HCT116 (cell line): ENCODE data around the gene IL19. TPM values are rescaled to one million over a fixed set of nuclear protein-coding genes. Genes with fewer than 3 reads are reported as not detected.

ENCODE experiments used
- ATAC-seq: fragments of 200-7000 bp; cut with Tn5 transposase; 2 replicates; pipeline ENCODE4 v1.9.1; 2020; ENCODE audit warnings: mild to moderate bottlenecking, moderate library complexity
- BruUV-seq: library from RNA; stranded (reverse); fragments of 400-500 nt; replicated peaks from 2 replicates; lab custom pipeline; 2021; lab: Mats Ljungman, UMichigan
- CTCF ChIA-PET: fragments of 300-600 bp; sonication (Branson Sonifier 250); formaldehyde crosslinking; loops from one replicate; lab custom pipeline; 2021; ENCODE audit warnings: antibody characterized with exemption; lab: Charles Lee
- POLR2A ChIA-PET: fragments of 300-600, 350-600 bp; sonication (Branson Sonifier 250); formaldehyde crosslinking; loops from one replicate; lab custom pipeline; 2021; ENCODE audit warnings: antibody characterized with exemption; lab: Charles Lee
- RAD21 ChIA-PET, 2 experiments: fragments of 300-600 bp; sonication (Branson Sonifier 250); formaldehyde crosslinking; loops; one replicate each; lab custom pipeline; 2023; ENCODE audit warnings: low total read pairs in 2 of 2; ENCODE audit not compliant: uncharacterized antibody in 2 of 2, unreplicated experiment in 2 of 2, low non-redundant PET in 1 of 2; lab: Charles Lee
- DNase-seq: peaks from one replicate; pipeline ENCODE4 v3.0.0-alpha.2; 2010; ENCODE audit warnings: low read depth, low spot score
- H2AFZ ChIP-seq: fragments of 200-600 bp; shearing (Covaris generic), sonication (generic); 2 replicates; pipeline ENCODE4 v1.6.1; 2017; ENCODE audit warnings: low read depth, mixed run types, mixed read lengths, antibody characterized with exemption, low read length; ENCODE audit not compliant: poor library complexity, severe bottlenecking
- H3K27ac ChIP-seq: 2 replicates; pipeline ENCODE4 v1.5.1; 2012; ENCODE audit warnings: low read depth, low read length
- H3K27me3 ChIP-seq: fragments of 200-600 bp; sonication (generic); 2 replicates; pipeline ENCODE4 v1.6.1; 2016; ENCODE audit warnings: mixed run types, low read length, mixed read lengths; ENCODE audit not compliant: insufficient read depth
- H3K36me3 ChIP-seq, 2 experiments: fragments of 200-500 bp in 1 of 2; fragments of 200-600 bp in 1 of 2; sonication (Bioruptor generic) in 1 of 2; sonication (generic) in 1 of 2; 2 replicates each; pipeline versions ENCODE4 v1.5.1 to v1.6.1; 2014 to 2016; ENCODE audit warnings: low read length in 2 of 2, inconsistent platforms in 1 of 2, mixed read lengths in 1 of 2, mixed run types in 1 of 2; ENCODE audit not compliant: insufficient read depth in 2 of 2, control insufficient read depth in 1 of 2
- H3K4me1 ChIP-seq, 2 experiments: fragments of 200-600 bp in 1 of 2; sonication (generic) in 1 of 2; 2 replicates each; pipeline versions ENCODE4 v1.5.1 to v1.6.1; 2012 to 2017; ENCODE audit warnings: low read length in 2 of 2, inconsistent platforms in 1 of 2, mild to moderate bottlenecking in 1 of 2, mixed read lengths in 1 of 2, mixed run types in 1 of 2, moderate library complexity in 1 of 2; ENCODE audit not compliant: insufficient read depth in 2 of 2, control insufficient read depth in 1 of 2
- H3K4me2 ChIP-seq: fragments of 200-600 bp; sonication (generic); 2 replicates; pipeline ENCODE4 v1.6.1; 2017; ENCODE audit warnings: mixed run types, low read length, mixed read lengths
- H3K4me3 ChIP-seq, 2 experiments: fragments of 200-600 bp in 1 of 2; sonication (generic) in 1 of 2; replicated peaks in 1 of 2; 2 replicates each; pipeline ENCODE4 v1.5.1; 2011 to 2016; ENCODE audit warnings: low read length in 2 of 2, control low read depth in 1 of 2, low read depth in 1 of 2, mild to moderate bottlenecking in 1 of 2, mixed read lengths in 1 of 2, mixed run types in 1 of 2
- H3K79me2 ChIP-seq: fragments of 200-600 bp; sonication (generic); 2 replicates; pipeline ENCODE4 v1.6.1; 2017; ENCODE audit warnings: mild to moderate bottlenecking, mixed run types, low read length, moderate library complexity, mixed read lengths; ENCODE audit not compliant: insufficient read depth
- H3K9ac ChIP-seq: fragments of 200-600 bp; sonication (generic); 2 replicates; pipeline ENCODE4 v1.6.1; 2016; ENCODE audit warnings: low read length, mixed read lengths
- H3K9me2 ChIP-seq: fragments of 200-600 bp; sonication (generic), shearing (Covaris generic); 2 replicates; pipeline ENCODE4 v1.6.1; 2017; ENCODE audit warnings: mixed run types, mild to moderate bottlenecking, moderate library complexity; ENCODE audit not compliant: insufficient read depth
- H3K9me3 ChIP-seq, 2 experiments: fragments of 200-500 bp in 1 of 2; fragments of 200-600 bp in 1 of 2; sonication (Bioruptor generic) in 1 of 2; sonication (generic) in 1 of 2; 2 replicates each; pipeline ENCODE4 v1.6.1; 2014 to 2017; ENCODE audit warnings: low read length in 2 of 2, mixed read lengths in 2 of 2, inconsistent platforms in 1 of 2, low read depth in 1 of 2, mild to moderate bottlenecking in 1 of 2, mixed run types in 1 of 2, moderate library complexity in 1 of 2; ENCODE audit not compliant: control insufficient read depth in 1 of 2, insufficient read depth in 1 of 2
- H4K20me1 ChIP-seq: fragments of 200-600 bp; sonication (generic), shearing (Covaris generic); 2 replicates; pipeline ENCODE4 v1.6.1; 2017; ENCODE audit warnings: mixed run types, mild to moderate bottlenecking, moderate library complexity; ENCODE audit not compliant: insufficient read depth
- ATF3 ChIP-seq: IDR thresholded peaks from 2 replicates; pipeline ENCODE4 v1.6.1; 2012
- CBX3 ChIP-seq: IDR thresholded peaks from 2 replicates; pipeline ENCODE4 v1.6.1; 2012; ENCODE audit warnings: low read depth
- CEBPB ChIP-seq: IDR thresholded peaks from 2 replicates; pipeline ENCODE4 v1.6.1; 2012; ENCODE audit warnings: low read depth
- CTCF ChIP-seq, 3 experiments: fragments of 200-600 bp in 1 of 3; sonication (generic) in 1 of 3; IDR thresholded peaks in 2 of 3; conservative IDR thresholded peaks in 1 of 3; 2 replicates each; pipeline ENCODE4 v1.5.1; 2012 to 2017; ENCODE audit warnings: low read depth in 2 of 3, low read length in 2 of 3, antibody characterized with exemption in 1 of 3, borderline replicate concordance in 1 of 3, control low read depth in 1 of 3, mild to moderate bottlenecking in 1 of 3, mixed read lengths in 1 of 3, mixed run types in 1 of 3, moderate library complexity in 1 of 3; ENCODE audit not compliant: insufficient read depth in 1 of 3
- EGR1 ChIP-seq: IDR thresholded peaks from 2 replicates; pipeline ENCODE4 v1.6.1; 2012; ENCODE audit warnings: low read depth
- ELF1 ChIP-seq: IDR thresholded peaks from 2 replicates; pipeline ENCODE4 v1.6.1; 2012; ENCODE audit warnings: low read depth, borderline replicate concordance
- EZH2 ChIP-seq: fragments of 200-600 bp; sonication (generic); IDR thresholded peaks from 2 replicates; pipeline ENCODE4 v1.6.1; 2017; ENCODE audit warnings: antibody characterized with exemption, mixed run types
- EZH2phosphoT487 ChIP-seq: fragments of 200-600 bp; IDR thresholded peaks from 2 replicates; pipeline ENCODE4 v1.6.1; 2018; ENCODE audit warnings: antibody characterized with exemption, borderline replicate concordance
- FOSL1 ChIP-seq: IDR thresholded peaks from 2 replicates; pipeline ENCODE4 v1.6.1; 2012; ENCODE audit warnings: low read depth
- JUND ChIP-seq: IDR thresholded peaks from 2 replicates; pipeline ENCODE4 v1.6.1; 2012
- POLR2A ChIP-seq: IDR thresholded peaks from 2 replicates; pipeline ENCODE4 v1.7.0; 2011; ENCODE audit warnings: borderline replicate concordance; ENCODE audit not compliant: insufficient read depth, insufficient read length; ENCODE audit errors: extremely low read depth
- POLR2AphosphoS5 ChIP-seq: IDR thresholded peaks from 2 replicates; pipeline ENCODE4 v1.6.1; 2011; ENCODE audit warnings: mild to moderate bottlenecking, low read depth, low read length, moderate library complexity
- RAD21 ChIP-seq: IDR thresholded peaks from 2 replicates; pipeline ENCODE4 v1.6.1; 2012; ENCODE audit warnings: low read depth, mild to moderate bottlenecking
- SIN3A ChIP-seq: IDR thresholded peaks from 2 replicates; pipeline ENCODE4 v1.6.1; 2012; ENCODE audit warnings: low read depth
- SP1 ChIP-seq: IDR thresholded peaks from 2 replicates; pipeline ENCODE4 v1.6.1; 2012; ENCODE audit warnings: low read depth
- TCF7L2 ChIP-seq: IDR thresholded peaks from 2 replicates; pipeline ENCODE4 v1.7.0; 2011; ENCODE audit warnings: borderline replicate concordance, inconsistent platforms; ENCODE audit not compliant: insufficient read depth, insufficient read length; ENCODE audit errors: extremely low read depth
- YY1 ChIP-seq: IDR thresholded peaks from 2 replicates; pipeline ENCODE4 v1.6.1; 2011; ENCODE audit warnings: low read length, low read depth, moderate library complexity, mild to moderate bottlenecking; ENCODE audit not compliant: insufficient replicate concordance; ENCODE audit errors: extremely low read depth
- ZFX ChIP-seq: fragments of 450-650 bp; IDR thresholded peaks from 2 replicates; pipeline ENCODE4 v1.6.1; 2017
- ZNF274 ChIP-seq: fragments of 200-500 bp; sonication (Bioruptor generic); IDR thresholded peaks from 2 replicates; pipeline ENCODE4 v1.6.1; 2014; ENCODE audit warnings: mild to moderate bottlenecking, low read depth, low read length, inconsistent platforms
- intact Hi-C: fragments of 100-400 bp; cut with micrococcal nuclease; formaldehyde crosslinking; loops from 2 replicates; pipeline ENCODE4 v1.10.0; 2022
- total RNA-seq: library from RNA; stranded (reverse); gene quantifications from one replicate; pipeline ENCODE4 v1.2.1, GENCODE V29; 2021; ENCODE audit not compliant: unreplicated experiment
- TF ChIP-seq, protein P1 (sequence below): IDR thresholded peaks from 2 replicates; pipeline ENCODE4 v1.6.1; 2012; ENCODE audit warnings: low read depth

The IL19 gene
- total RNA-seq, 1 experiment from 2014 or later, result not detected

GRCh38 chr1:206732992-206733391 is 37.6 kb upstream of the IL19 start:
- POLR2A ChIA-PET, result no interaction called here
- RAD21 ChIA-PET, result no interaction called here
- intact Hi-C loops, result no loop called here

More at GRCh38 chr1:206732992-206733391, 37.6 kb upstream of the IL19 start:
- no peaks in the 10 kb centered on the region for H3K4me1 ChIP-seq
- ATAC-seq, result no peak
- TF ChIP-seq, protein P1, sequence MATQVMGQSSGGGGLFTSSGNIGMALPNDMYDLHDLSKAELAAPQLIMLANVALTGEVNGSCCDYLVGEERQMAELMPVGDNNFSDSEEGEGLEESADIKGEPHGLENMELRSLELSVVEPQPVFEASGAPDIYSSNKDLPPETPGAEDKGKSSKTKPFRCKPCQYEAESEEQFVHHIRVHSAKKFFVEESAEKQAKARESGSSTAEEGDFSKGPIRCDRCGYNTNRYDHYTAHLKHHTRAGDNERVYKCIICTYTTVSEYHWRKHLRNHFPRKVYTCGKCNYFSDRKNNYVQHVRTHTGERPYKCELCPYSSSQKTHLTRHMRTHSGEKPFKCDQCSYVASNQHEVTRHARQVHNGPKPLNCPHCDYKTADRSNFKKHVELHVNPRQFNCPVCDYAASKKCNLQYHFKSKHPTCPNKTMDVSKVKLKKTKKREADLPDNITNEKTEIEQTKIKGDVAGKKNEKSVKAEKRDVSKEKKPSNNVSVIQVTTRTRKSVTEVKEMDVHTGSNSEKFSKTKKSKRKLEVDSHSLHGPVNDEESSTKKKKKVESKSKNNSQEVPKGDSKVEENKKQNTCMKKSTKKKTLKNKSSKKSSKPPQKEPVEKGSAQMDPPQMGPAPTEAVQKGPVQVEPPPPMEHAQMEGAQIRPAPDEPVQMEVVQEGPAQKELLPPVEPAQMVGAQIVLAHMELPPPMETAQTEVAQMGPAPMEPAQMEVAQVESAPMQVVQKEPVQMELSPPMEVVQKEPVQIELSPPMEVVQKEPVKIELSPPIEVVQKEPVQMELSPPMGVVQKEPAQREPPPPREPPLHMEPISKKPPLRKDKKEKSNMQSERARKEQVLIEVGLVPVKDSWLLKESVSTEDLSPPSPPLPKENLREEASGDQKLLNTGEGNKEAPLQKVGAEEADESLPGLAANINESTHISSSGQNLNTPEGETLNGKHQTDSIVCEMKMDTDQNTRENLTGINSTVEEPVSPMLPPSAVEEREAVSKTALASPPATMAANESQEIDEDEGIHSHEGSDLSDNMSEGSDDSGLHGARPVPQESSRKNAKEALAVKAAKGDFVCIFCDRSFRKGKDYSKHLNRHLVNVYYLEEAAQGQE, result no peak
- no peak for TF ChIP-seq EZH2phosphoT487
- TF ChIP-seq CBX3, result no peak
- no peak for TF ChIP-seq TCF7L2
- TF ChIP-seq RAD21, result no peak
- TF ChIP-seq EZH2, result no peak
- TF ChIP-seq ZFX, result no peak
- TF ChIP-seq YY1, result no peak
- TF ChIP-seq SIN3A, result no peak
- TF ChIP-seq CTCF (IDR thresholded peaks at IDR 0.05 in 2 of 3, conservative IDR thresholded peaks at IDR 0.05 in 1 of 3; ENCODE audit: borderline replicate concordance in 1 of 3, insufficient read depth in 1 of 3, low read depth in 2 of 3, low read length in 2 of 3), result no peak
- no peak for TF ChIP-seq CEBPB
- no peak for TF ChIP-seq POLR2A
- no peak for TF ChIP-seq ZNF274
- no peak for TF ChIP-seq ATF3
- no peak for TF ChIP-seq POLR2AphosphoS5
- TF ChIP-seq JUND, result no peak
- TF ChIP-seq SP1, result no peak
- no peak for TF ChIP-seq EGR1
- TF ChIP-seq ELF1, result no peak
- TF ChIP-seq FOSL1, result no peak
- TF ChIP-seq, all 23 proteins: peak for 0
- H3K27ac ChIP-seq, result no peak overlapping the region
- H2AFZ ChIP-seq, result no peak overlapping the region
- H3K9ac ChIP-seq, result no peak overlapping the region
- H4K20me1 ChIP-seq, result no peaks in the 10 kb centered on the region
- no peaks in the 10 kb centered on the region for H3K9me2 ChIP-seq
- H3K79me2 ChIP-seq, result peaks cover 4% of the 10 kb centered on the region; the same call in 1 of the 2 replicates
- CTCF ChIA-PET, result interaction anchor here (3.3 kb wide), 1 partner anchor 179 kb away, joined by 28 read pairs; no protein-coding TSS in a partner anchor
- no peak overlapping the region for H3K4me2 ChIP-seq
- no peak for DNase-seq
- no peaks in the 10 kb centered on the region for H3K27me3 ChIP-seq
- H3K9me3 ChIP-seq, result no peaks in the 10 kb centered on the region
- H3K4me3 ChIP-seq, result no peak overlapping the region
- H3K36me3 ChIP-seq, result peaks cover 2 to 6% of the 10 kb centered on the region in 2 experiments; a peak in 2 of 4 replicates
- BruUV-seq, result no TSS peak
